ENCODE data around the gene MGST2.

MGST2 gene

GRCh38 chr4:139647952-139648351 is 17.7 kb upstream of the MGST2 start:
- ATAC-seq (ENCODE audit: low read depth) (no peak), DNase-seq (ENCODE audit: low spot score) (no peak)
- Histone ChIP-seq H3K4me3 (ENCODE audit: severe bottlenecking) (no peak overlapping the region), H3K27ac (ENCODE audit: poor library complexity, severe bottlenecking) (peak overlapping the region; percentile 88), H3K36me3 (ENCODE audit: low read depth) (no peaks in the 10 kb centered on the region), H3K9me3 (ENCODE audit: severe bottlenecking) (no peaks in the 10 kb centered on the region), H3K27me3 (ENCODE audit: insufficient read depth, poor library complexity, severe bottlenecking) (no peaks in the 10 kb centered on the region), H3K4me1 (ENCODE audit: insufficient read depth, poor library complexity, severe bottlenecking) (peaks cover 33% of the 10 kb centered on the region)
- TF ChIP-seq, protein P1, sequence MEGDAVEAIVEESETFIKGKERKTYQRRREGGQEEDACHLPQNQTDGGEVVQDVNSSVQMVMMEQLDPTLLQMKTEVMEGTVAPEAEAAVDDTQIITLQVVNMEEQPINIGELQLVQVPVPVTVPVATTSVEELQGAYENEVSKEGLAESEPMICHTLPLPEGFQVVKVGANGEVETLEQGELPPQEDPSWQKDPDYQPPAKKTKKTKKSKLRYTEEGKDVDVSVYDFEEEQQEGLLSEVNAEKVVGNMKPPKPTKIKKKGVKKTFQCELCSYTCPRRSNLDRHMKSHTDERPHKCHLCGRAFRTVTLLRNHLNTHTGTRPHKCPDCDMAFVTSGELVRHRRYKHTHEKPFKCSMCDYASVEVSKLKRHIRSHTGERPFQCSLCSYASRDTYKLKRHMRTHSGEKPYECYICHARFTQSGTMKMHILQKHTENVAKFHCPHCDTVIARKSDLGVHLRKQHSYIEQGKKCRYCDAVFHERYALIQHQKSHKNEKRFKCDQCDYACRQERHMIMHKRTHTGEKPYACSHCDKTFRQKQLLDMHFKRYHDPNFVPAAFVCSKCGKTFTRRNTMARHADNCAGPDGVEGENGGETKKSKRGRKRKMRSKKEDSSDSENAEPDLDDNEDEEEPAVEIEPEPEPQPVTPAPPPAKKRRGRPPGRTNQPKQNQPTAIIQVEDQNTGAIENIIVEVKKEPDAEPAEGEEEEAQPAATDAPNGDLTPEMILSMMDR (IDR thresholded peaks at IDR 0.05; ENCODE audit: poor library complexity, severe bottlenecking): no peak

GRCh38 chr4:139651282-139652194 is 14.1 kb upstream of the MGST2 start:
- Histone ChIP-seq H3K9me3 (ENCODE audit: severe bottlenecking) (no peaks in the 10 kb centered on the region), H3K27me3 (ENCODE audit: insufficient read depth, poor library complexity, severe bottlenecking) (no peaks in the 10 kb centered on the region), H3K27ac (ENCODE audit: poor library complexity, severe bottlenecking) (no peak overlapping the region), H3K4me3 (ENCODE audit: severe bottlenecking) (no peak overlapping the region), H3K36me3 (ENCODE audit: low read depth) (no peaks in the 10 kb centered on the region), H3K4me1 (ENCODE audit: insufficient read depth, poor library complexity, severe bottlenecking) (peaks cover 13% of the 10 kb centered on the region)
- ATAC-seq (ENCODE audit: low read depth) (peak; percentile 67), DNase-seq (ENCODE audit: low spot score) (peak; percentile 66)
- TF ChIP-seq, protein P1 (IDR thresholded peaks at IDR 0.05; ENCODE audit: poor library complexity, severe bottlenecking): peak; percentile 89

DNA sequence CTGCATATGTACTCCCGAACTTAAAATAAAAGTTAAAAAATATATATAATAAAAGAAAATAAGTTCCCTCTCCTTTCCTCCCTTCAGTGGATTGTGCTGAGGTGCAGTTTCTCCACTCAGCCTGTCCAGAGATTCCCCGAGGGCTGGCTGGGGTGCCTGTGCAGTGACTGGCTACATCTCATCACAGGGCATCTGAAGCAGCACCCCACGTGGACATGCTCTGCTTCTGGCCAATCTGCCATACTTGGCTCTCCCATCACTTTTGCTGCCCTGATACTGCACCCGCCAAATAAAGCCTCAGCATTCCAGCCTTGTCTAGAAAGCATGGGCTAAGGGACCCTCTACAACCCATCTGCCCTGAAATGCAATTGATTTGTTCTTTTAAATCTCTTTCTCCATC is 11.1 kb upstream of the MGST2 start:
- Histone ChIP-seq H3K27ac (ENCODE audit: poor library complexity, severe bottlenecking) (no peak overlapping the region), H3K36me3 (ENCODE audit: low read depth) (no peaks in the 10 kb centered on the region), H3K4me1 (ENCODE audit: insufficient read depth, poor library complexity, severe bottlenecking) (peaks cover 26% of the 10 kb centered on the region), H3K4me3 (ENCODE audit: severe bottlenecking) (no peak overlapping the region), H3K27me3 (ENCODE audit: insufficient read depth, poor library complexity, severe bottlenecking) (no peaks in the 10 kb centered on the region), H3K9me3 (ENCODE audit: severe bottlenecking) (no peaks in the 10 kb centered on the region)
- DNase-seq (ENCODE audit: low spot score) (no peak), ATAC-seq (ENCODE audit: low read depth) (no peak)
- TF ChIP-seq, protein P1 (IDR thresholded peaks at IDR 0.05; ENCODE audit: poor library complexity, severe bottlenecking): no peak

DNA sequence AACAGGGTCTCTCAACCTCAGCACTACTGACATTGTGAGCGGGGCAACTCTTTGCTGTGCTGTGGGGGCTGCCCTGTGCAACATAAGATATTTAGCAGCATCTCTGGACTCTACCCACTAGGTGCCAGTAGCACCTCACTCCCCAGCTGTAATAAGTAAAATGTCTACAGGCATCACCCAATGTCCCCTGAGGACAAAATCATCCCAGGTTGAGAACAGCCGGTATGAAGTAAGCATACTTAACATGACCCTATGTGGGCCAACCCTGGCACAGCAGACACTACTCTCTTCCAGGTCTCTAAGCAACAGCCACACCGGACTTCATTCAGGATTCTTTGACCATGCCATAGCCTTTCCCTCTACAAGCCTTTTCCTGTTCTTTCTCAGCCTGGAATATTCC is 10.5 kb upstream of the MGST2 start:
- no peak overlapping the region for H3K27ac ChIP-seq (ENCODE audit: poor library complexity, severe bottlenecking)
- no peaks in the 10 kb centered on the region for H3K27me3 ChIP-seq (ENCODE audit: insufficient read depth, poor library complexity, severe bottlenecking)
- DNase-seq (ENCODE audit: low spot score): no peak
- no peaks in the 10 kb centered on the region for H3K9me3 ChIP-seq (ENCODE audit: severe bottlenecking)
- H3K4me3 ChIP-seq (ENCODE audit: severe bottlenecking): no peak overlapping the region
- H3K4me1 ChIP-seq (ENCODE audit: insufficient read depth, poor library complexity, severe bottlenecking): peaks cover 26% of the 10 kb centered on the region
- no peaks in the 10 kb centered on the region for H3K36me3 ChIP-seq (ENCODE audit: low read depth)
- TF ChIP-seq, protein P1 (IDR thresholded peaks at IDR 0.05; ENCODE audit: poor library complexity, severe bottlenecking): peak; percentile 72
- ATAC-seq (ENCODE audit: low read depth): peak; percentile 38
